IPS-15b (cell line): Measurements from ENCODE around the gene ELFN1.

Experiments used
- H3K27me3 ChIP-seq: one replicate; pipeline ENCODE4 v1.6.1; 2013; ENCODE audit warnings: low read length; ENCODE audit not compliant: control insufficient read depth, insufficient read depth
- H3K36me3 ChIP-seq: one replicate; pipeline ENCODE4 v1.6.1; 2013; ENCODE audit warnings: low read length; ENCODE audit not compliant: control insufficient read depth, insufficient read depth
- H3K4me1 ChIP-seq: one replicate; pipeline ENCODE4 v1.6.1; 2013; ENCODE audit warnings: mild to moderate bottlenecking, low read length; ENCODE audit not compliant: control insufficient read depth, insufficient read depth
- H3K4me3 ChIP-seq: one replicate; pipeline ENCODE4 v1.5.1; 2013; ENCODE audit warnings: low read depth, low read length
- H3K9ac ChIP-seq: one replicate; pipeline ENCODE4 v1.6.1; 2013; ENCODE audit warnings: low read depth, mild to moderate bottlenecking, low read length
- H3K9me3 ChIP-seq: one replicate; pipeline ENCODE4 v1.6.1; 2013; ENCODE audit warnings: mild to moderate bottlenecking, low read length; ENCODE audit not compliant: control insufficient read depth, insufficient read depth

The ELFN1 gene

DNA sequence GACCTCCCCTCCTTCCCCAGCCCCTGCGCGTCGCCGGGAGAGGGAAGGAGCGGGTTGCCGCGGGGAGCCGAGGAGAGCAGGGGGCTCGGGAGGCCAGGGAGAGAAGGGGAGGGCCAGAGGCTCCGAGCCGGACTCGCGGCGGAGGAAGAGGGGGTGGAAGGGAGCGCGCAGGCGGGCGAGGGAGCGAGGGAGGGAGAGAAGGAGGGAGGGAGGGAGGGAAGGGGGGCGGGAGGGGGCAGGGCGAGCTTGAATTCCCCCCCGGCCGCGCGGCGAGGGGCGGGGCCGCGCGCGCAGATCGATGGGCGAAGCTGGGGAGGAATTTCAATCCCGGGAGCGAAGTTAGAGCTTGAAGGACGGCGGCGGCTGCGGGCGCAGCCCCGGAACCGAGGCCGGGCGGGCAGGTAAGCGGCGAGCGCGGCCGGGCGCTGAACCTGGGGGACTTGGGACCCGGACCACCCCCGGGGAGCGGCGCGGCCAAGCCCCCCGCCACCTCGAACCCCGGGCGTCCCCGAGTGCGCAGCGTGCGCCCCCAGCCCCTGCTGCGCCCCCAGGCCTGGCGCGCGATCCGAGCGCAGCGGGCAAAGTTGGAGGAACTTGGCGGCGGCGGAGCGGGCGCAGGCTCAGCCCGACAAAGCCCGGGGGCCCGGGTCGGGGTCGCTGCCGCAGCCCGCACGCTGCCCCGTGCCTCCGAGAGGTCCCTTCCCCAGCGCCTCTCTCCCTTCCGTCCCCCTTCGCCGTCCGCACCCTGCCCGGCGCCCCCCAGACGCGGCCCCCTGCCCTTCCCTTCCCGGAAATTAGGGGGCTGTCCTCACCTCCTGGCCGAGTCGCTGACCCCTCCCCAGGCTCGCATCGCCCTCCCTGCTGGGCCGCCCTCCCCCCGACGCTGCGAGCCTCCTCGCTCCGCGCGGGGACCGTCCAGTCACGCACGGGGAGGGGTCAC, at the start of gene ELFN1:
ELFN1 (plus strand) TSS at position 324 of the 940 bp plus-strand sequence. CDS start 74,320 bp downstream, outside the sequence.
- no peaks in the 10 kb centered on the region for H3K9me3 ChIP-seq
- H3K4me1 ChIP-seq = peaks cover 2% of the 10 kb centered on the region
- no peaks in the 10 kb centered on the region for H3K36me3 ChIP-seq
- peak within 1 kb of the TSS; percentile 56 for H3K4me3 ChIP-seq
- peak within 1 kb of the TSS; percentile 24 for H3K9ac ChIP-seq
- peaks cover 35% of the 10 kb centered on the region for H3K27me3 ChIP-seq

DNA sequence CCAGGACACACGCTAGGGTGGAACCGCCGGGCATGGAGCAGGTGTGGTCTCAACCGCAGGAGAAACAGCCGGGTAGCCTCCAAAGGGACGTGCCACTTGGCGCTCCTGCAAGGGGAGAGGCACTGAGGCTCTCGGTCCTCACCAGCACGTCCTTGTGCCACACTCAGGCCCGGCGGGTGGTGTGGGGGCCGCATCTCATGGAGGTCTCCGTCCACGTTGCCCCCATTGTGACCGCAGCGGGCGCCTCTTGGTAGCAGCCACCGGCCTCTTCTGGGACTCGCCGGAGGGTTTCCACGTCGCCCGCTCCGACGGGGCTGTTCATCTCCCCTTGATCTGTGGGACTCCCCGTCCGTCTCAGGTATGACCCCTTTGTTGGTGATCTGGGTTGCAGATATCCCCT, 49.2 kb upstream of the ELFN1 start:
- H3K4me3 ChIP-seq = no peak overlapping the region
- no peaks in the 10 kb centered on the region for H3K36me3 ChIP-seq
- H3K27me3 ChIP-seq = no peaks in the 10 kb centered on the region
- H3K4me1 ChIP-seq = no peaks in the 10 kb centered on the region
- H3K9me3 ChIP-seq = no peaks in the 10 kb centered on the region
- no peak overlapping the region for H3K9ac ChIP-seq

DNA sequence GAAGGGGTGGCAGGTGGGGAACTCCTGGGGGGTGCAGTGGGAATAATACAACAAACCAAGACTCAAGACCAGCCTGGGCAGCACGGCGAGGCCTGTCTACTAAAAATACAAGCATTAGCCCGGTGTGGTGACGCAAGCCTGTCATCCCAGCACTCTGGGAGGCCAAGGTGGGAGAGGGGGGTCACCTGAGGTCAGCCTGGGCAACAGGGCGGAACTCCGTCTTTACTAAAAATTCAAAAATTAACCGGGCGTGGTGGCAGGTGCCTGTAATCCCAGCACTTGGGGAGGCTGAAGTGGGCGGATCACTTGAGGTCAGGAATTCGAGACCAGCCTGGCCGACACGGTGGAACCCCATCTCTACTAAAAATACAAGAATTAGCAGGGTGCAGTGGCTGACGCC, 48.4 kb upstream of the ELFN1 start:
- no peaks in the 10 kb centered on the region for H3K27me3 ChIP-seq
- no peaks in the 10 kb centered on the region for H3K4me1 ChIP-seq
- H3K36me3 ChIP-seq = no peaks in the 10 kb centered on the region
- H3K9ac ChIP-seq = no peak overlapping the region
- no peaks in the 10 kb centered on the region for H3K9me3 ChIP-seq
- no peak overlapping the region for H3K4me3 ChIP-seq

DNA sequence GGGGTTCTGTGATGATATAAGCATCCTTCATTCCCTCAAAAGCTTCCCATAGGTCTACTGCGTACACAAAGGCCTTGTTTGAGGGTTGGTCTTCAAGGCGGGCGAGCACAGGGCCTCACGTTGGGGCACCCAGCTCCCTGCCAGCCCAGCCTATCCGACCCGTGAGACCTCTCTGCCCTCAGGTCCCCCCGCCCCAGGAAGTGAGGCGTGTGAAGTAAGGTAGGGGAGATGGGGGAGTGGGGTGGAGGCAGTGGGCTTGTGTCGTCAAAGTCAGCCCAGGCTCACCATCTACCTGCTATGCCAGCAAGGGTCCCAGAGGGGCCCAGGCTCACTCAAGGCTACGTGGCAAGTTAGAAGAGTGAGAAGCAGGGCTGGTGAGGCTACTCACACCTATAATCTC, 47.6 kb upstream of the ELFN1 start:
- H3K36me3 ChIP-seq = no peaks in the 10 kb centered on the region
- no peak overlapping the region for H3K4me3 ChIP-seq
- no peaks in the 10 kb centered on the region for H3K27me3 ChIP-seq
- H3K4me1 ChIP-seq = no peaks in the 10 kb centered on the region
- no peaks in the 10 kb centered on the region for H3K9me3 ChIP-seq
- no peak overlapping the region for H3K9ac ChIP-seq

DNA sequence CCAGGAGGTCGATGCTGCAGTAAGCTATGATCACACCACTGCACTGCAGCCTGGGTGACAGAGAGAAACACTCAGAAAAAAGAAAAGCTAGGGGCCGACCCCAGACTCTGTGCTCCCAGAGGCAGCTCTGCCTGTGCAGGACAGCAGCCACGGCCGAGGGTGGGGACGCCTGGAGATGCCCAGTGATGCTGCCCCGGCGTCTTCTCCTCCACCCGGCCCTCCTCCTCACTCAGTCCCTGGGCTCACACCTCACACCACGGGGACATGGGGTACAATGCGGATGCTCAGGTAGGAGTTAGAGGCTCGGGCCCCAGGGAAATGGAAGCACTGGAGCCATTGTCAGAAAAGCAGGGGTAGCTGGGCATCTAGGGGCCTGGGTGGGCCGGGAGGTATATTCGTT, 46.3 kb upstream of the ELFN1 start:
- Histone ChIP-seq H3K9ac (no peak overlapping the region), H3K36me3 (no peaks in the 10 kb centered on the region), H3K4me1 (no peaks in the 10 kb centered on the region), H3K27me3 (no peaks in the 10 kb centered on the region), H3K4me3 (no peak overlapping the region), H3K9me3 (no peaks in the 10 kb centered on the region)

DNA sequence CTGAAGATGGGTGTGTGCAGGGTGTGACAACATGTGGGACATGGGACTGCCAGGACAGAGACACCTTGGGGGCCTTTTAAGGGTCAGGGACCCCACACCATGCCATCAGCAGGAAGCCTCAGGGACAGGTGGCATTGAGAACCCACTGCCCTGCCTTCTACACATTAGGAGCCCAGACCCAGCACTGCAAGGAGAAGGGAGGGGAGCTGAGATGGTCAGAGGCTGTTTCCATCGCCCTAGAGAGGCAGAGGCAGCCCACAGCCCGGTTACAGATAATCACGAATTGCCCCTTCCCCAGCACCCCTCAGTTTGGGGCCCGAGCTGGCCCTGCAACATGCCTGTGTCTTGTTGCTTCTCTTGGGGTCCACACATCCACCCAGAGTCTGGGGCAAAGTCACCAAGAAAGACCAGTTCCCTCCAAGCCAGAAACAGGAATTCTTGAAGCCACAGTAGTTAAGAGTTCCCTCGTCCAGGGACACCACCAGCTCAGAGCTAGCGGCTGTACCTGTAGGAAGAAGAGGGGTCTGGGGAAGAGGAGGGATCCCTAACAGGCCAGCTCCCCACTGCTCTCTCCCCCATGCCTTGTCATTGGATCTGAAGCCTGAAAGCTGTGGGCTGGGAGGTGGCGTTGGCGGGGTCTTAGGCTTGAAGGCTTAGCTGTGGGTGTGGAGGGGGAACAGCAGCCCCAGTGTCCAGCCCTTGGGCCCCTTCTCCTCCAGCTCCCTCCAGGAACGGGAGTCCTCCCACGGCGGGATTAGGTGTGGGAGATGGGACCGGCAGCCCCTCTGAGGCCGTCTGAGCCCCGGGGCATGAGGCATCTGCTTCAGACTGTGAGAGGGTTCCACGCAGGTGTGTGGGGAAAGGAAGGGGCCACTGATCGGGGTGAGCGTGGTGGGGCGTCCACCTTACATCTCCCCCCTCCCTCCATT, 44.8 kb upstream of the ELFN1 start:
- no peak overlapping the region for H3K9ac ChIP-seq
- no peaks in the 10 kb centered on the region for H3K9me3 ChIP-seq
- no peak overlapping the region for H3K4me3 ChIP-seq
- no peaks in the 10 kb centered on the region for H3K27me3 ChIP-seq
- H3K4me1 ChIP-seq = no peaks in the 10 kb centered on the region
- H3K36me3 ChIP-seq = no peaks in the 10 kb centered on the region

DNA sequence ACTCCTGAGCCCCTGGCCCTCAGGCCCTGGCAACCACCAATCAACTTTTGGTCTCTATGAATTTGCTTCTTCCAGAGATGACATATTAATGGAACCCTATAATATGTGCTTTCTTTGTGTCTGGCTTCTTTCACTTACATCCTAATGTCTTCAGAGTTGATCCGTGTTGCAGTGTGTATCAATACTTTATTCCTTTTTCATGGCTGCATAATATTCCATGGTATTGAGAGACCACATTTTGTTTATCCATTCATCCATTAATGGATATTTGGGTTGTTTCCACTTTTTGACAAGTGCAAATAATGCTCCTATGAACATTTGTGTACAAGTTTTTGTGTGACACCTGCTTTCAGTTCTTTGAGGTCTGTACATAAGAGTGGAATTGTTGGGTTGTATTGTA, 43.3 kb upstream of the ELFN1 start:
- H3K36me3 ChIP-seq = no peaks in the 10 kb centered on the region
- H3K9me3 ChIP-seq = no peaks in the 10 kb centered on the region
- no peaks in the 10 kb centered on the region for H3K27me3 ChIP-seq
- H3K4me3 ChIP-seq = no peak overlapping the region
- no peaks in the 10 kb centered on the region for H3K4me1 ChIP-seq
- no peak overlapping the region for H3K9ac ChIP-seq

DNA sequence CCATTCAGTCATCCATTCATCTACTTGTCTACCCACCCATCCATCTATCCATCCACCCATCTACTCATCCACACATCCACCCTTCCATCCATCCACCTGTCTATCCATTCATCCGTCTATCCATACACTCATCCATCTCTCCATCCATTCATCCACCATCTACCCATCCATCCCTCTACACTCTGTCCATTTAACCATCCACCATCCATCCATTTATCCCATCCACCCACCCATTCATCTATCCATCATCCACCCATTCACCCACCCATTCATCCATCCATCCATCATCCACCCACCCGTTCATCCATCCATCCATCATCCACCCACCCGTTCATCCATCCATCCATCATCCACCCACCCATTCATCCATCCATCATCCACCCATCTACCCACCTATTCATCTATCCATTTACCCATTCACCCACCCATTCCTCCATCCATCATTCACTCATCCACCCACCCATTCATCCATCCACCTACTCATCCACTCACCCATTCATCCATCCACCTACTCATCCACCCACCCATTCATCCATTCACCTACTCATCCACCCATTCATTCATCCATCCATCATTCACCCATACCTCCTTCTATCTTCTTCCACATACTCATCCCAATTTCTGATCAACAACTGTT, 39.3 kb upstream of the ELFN1 start:
- Histone ChIP-seq H3K4me1 (no peaks in the 10 kb centered on the region), H3K9ac (no peak overlapping the region), H3K27me3 (peaks cover 2% of the 10 kb centered on the region), H3K4me3 (no peak overlapping the region), H3K9me3 (no peaks in the 10 kb centered on the region), H3K36me3 (no peaks in the 10 kb centered on the region)

DNA sequence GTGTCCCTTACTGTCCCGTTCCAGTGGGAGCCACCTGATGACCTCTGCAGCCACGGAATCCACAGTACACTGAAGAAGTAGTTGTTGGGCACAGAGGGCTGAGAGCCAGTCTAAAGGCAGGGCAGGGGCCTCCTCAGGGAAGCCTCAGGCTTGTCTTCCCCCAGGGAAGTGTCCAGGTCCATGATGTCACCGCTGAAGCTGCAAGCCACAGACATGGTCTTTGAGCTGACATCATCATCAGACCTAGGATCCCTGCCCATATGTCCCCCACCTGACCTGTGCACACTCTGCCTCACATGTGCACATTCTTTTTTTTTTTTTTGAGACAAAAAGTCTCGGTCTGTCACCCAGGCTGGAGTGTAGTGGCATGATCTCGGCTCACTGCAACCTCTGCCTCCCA, 38.4 kb upstream of the ELFN1 start:
- no peak overlapping the region for H3K9ac ChIP-seq
- no peaks in the 10 kb centered on the region for H3K9me3 ChIP-seq
- peaks cover 2% of the 10 kb centered on the region for H3K27me3 ChIP-seq
- no peak overlapping the region for H3K4me3 ChIP-seq
- no peaks in the 10 kb centered on the region for H3K36me3 ChIP-seq
- H3K4me1 ChIP-seq = no peaks in the 10 kb centered on the region

DNA sequence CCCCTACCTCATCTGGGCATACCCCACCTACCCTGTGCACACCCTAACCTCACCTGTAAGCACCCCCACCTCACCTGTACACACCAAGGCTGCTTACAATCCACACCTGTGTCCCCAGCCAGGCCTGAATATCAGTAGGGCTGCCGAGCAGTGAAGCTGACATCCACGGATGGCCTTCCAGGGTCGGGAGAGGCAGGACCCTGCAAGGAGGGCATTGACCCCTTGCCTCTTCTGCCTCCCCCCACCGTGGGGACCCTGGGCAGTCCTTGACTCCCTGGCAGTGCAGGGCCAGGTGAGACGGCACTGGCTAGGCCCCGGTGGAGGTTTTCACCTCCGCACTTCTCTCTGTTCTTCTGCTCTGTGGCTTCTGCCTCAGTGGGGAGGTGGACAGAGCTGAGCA, 37.6 kb upstream of the ELFN1 start:
- peaks cover 4% of the 10 kb centered on the region for H3K9me3 ChIP-seq
- H3K36me3 ChIP-seq = no peaks in the 10 kb centered on the region
- H3K27me3 ChIP-seq = peaks cover 2% of the 10 kb centered on the region
- H3K4me3 ChIP-seq = no peak overlapping the region
- H3K4me1 ChIP-seq = no peaks in the 10 kb centered on the region
- H3K9ac ChIP-seq = no peak overlapping the region

DNA sequence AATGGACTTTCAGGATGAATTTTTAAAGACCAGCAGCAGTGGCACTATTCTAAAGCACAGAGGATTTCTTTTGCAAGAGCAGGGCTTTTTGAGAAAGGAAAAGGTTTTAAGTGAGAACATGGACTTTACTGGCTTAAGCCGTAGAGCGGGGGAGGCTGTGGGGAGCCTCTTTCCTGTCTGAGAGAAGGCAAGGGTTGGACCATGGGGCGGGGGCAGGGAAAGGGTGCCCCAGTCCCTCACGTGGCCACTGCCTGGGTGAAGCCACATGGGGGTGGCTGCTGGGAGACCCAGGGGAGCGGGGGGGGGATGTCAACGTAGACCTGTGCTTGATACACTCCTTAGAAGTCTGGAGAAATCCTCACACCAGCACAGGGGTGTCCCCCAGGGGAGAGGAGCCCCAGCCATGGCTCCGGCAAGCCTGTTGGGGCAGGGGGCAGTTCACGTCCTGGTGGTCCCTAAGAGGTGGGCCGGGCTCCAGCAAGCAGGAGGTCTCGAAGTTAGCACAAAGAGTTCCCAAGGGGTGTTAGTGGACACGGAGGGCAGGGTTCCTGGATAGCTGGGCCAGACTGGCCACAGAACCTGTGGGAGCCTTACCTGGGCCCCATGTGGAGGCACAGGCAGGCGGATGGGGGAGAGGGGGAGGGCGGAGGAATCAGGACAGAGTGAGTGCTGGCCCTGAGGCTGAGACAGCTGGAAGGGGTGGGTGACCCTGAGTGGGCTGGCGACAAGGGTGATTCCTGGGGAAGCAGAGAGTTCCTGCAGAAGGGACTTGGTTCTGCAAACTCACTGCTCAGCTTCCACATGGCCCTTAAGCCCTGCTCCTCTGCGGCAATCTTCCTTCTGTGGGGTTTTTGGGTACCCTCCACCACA, 36.9 kb upstream of the ELFN1 start:
- H3K4me1 ChIP-seq = no peaks in the 10 kb centered on the region
- no peak overlapping the region for H3K9ac ChIP-seq
- H3K9me3 ChIP-seq = peaks cover 4% of the 10 kb centered on the region
- no peak overlapping the region for H3K4me3 ChIP-seq
- no peaks in the 10 kb centered on the region for H3K36me3 ChIP-seq
- H3K27me3 ChIP-seq = peaks cover 2% of the 10 kb centered on the region
